SIG-M5 (cell line): Measurements from ENCODE around the gene TREML2.

Experiments
- DNase-seq: peaks from one replicate; lab custom pipeline; 2025; lab: John Stamatoyannopoulos, UW

The TREML2 gene

DNA sequence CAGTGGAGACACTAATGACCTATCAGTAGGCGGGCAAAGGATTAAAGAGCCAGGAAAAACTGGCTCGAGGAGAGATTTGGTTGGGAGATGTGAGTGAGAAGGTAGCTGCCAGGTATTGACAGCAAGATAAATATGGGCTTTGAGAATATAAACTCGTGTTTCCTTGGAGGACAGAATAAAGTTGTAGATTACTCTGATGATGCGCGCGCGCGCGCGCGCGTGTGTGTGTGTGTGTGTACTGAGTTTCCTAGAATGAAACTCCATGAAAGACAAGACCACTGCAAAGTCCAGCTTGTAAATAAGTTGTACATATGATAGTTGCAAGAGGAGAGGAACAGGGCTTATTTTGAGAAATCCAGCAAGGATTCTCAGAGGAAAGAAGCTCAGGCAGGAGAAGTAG, 24.8 kb downstream of the TREML2 start:
- no peak for DNase-seq

DNA sequence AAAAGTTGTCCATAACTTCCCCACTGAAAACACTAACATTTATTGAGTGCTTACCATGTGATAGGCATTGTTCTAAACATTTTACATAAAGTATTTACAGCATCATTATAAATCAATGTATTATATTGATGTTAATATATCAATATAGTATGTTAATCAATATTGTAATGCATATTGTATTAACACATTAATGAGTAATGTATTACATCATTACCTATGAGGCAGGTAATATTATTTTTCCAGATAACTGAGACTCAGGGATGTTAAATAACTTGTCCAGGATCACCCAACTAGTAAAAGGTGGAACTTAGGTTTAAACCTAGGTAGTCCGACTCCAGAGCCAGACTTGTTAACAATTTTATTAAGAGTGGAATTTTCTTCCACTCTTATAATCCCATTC, 25.9 kb downstream of the TREML2 start:
- DNase-seq = no peak

DNA sequence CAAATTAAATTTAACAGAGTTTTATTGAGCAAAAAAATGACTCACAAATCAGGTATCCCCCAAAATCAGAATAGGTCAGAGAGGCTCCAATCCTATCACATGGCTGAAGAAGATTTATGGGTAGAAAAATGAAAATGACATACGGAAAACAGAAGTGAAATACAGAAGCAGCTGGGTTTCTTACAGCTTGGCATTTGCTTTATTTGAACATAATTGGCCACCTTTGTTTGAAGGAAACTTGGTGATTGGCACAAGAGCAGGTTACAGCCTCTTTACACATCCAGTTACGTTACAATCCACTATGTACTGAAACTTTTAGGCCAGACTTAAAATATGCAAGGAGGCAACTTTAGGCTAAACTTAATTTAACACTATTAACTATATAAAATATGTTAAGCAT, 26.3 kb downstream of the TREML2 start:
- no peak for DNase-seq

DNA sequence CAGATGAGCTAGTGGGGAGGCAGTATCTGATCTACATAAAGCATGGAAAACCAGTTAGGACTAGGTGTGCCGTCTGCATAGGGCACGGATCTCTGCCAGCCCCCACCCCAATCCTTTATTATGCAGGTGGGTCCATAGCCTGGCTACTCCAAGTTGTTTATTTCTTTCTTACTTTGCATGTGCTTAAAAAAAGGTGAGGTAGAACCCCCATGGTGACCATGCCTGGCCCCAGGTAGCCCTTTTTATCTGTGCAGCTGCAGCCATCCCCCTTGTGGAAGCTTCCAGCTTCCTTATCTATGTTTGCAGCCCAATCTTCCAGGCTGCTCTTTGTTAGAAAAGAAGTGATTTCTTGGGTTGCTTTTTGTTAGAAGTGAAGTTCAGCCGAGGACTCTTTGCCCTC, 29.0 kb downstream of the TREML2 start:
- DNase-seq = no peak

DNA sequence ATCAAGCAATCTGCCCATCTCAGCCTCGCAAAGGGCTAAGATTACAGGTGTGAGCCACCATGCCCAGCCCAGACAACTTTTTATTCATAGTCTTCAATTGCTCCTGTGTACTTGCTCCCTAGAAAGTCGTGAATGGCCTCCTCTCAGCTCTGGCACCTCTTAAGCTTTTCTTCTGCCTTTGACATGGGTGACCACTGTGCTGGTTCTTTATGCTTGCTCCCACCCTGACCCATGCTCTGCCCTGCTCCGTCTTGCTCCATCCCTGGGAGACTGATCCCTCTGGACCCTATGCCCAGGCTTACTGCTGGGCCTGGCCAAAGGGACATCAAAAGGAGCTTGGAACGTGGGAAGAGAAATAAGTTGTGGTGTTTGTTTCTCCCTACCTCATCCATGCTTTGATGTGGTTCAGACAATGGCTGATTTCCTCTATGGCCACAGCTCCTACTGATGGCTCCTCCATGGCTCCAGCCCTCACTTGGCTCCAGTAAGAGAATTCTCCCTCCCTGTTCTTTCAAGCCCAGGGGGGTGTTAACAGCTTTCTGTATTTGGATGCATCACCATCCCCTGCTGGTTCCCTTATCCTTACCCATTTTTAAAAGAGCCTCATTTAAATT, 30.3 kb downstream of the TREML2 start:
- DNase-seq = no peak

DNA sequence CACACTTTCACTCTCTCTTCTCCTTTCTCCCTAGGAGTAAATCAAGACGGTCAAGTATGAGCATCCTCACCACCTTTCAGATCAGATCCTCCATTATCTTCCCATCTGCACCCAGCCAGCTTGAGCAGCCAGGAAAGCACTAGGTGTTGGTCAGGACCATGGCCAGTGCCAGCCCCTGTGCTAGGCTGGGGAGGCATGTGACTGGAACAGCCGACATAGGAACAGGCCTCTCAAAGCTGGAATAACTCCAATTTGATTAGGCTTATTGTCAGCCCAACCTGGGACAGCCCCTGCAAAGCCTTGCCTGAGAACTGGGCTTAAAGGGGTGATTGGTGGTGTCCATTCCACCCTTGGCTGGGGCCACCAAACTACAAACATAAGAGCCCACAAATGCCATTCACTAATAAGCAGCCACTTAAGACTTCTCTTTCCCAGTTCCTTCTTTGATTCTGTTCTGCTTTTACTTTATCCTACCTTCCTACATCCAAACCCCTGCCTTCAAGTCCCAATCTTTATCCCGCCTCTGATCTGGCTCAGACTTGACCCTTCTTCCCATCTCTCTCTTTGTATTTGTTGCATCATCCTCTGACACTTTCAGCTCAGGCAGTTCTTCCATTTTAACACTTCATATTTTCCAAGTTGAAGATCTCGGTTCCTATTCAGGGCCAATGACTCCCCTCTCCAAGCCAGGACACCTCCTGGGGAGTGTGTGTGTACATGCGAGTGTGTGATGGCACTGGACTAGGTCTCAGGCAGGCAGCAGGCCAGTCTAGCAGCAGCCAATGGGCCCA, 33.6 kb downstream of the TREML2 start:
- DNase-seq = no peak

DNA sequence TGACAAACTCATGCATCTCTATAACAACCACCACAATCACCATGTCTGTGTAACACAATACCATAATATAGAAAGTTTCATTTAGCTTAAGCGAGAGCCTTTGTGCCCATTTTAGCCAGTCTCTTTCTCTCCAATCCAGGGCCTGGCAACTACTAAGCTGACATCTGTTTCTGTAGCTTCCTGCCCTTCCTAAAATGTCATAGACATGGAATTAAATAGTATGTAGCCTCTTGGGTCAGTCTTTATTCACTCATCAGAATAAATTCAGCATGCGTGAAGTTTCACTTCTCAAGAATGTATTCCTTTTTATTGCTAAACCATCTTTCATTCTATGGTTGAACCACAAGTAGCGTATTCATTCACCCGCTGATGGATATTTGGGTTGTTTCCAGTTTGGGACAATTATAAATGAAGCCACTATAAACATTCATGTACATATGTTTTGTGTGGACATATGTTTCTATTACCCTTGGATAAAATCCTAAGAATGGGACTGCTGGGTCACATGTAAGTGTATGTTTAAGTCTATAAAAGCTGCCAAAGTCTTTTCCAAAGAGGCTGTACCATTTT, 36.3 kb downstream of the TREML2 start:
- no peak for DNase-seq

DNA sequence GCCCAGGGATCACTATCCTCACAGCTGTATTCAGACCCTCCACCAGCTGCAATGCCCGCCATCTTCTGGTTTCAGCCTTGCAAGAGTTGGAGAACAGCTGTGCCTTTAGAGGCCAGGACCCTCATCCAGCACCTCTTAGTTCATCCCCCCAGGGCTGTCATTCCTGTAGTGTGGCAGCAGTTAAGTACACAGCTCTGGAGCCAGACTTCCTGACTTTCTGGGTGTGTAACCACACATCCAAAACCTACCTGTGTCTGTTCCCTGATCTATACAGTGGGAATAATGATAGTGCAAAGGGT, 37.6 kb downstream of the TREML2 start:
- no peak for DNase-seq

DNA sequence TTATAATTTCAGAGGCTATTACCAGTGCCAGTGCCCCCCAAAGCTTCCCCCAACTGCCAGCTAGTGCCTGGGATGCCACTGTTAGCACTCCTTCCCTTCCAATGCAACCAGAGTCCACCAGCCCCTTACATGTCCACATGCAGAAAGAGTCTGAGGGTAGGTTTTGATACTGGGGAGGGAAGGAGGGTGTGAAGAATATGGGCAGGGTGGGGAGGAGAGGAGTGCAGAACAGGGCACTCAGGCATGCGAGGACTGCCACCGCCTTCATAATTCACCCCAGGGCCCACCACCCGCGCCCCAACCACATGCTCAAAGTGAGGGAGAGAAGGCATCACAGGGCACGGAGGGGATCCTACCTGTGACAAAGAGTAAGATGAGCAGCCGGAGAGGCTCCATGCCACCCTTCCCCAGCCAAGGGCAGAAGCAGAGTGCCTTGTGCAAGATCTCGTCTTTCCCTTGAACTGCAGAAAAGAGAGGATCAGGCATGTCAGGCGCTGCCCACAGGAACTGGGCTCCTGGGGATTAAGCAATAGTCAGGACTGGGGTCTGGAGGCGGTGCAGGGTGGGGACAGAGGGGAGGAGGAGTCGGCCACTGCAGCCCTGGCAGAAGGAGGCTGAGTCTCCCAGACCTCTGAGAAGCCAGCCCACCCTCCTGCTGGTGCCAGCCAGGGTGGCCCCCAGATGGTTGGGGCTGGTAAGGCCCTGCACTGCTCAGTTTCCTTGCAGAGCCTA, 38.1 kb downstream of the TREML2 start, which contains the start of gene TREM2:
TSS of gene TREM2 (minus strand) at position 430 of the 732 bp plus-strand sequence. CDS start at position 396, 34 bp downstream.
- no peak for DNase-seq

DNA sequence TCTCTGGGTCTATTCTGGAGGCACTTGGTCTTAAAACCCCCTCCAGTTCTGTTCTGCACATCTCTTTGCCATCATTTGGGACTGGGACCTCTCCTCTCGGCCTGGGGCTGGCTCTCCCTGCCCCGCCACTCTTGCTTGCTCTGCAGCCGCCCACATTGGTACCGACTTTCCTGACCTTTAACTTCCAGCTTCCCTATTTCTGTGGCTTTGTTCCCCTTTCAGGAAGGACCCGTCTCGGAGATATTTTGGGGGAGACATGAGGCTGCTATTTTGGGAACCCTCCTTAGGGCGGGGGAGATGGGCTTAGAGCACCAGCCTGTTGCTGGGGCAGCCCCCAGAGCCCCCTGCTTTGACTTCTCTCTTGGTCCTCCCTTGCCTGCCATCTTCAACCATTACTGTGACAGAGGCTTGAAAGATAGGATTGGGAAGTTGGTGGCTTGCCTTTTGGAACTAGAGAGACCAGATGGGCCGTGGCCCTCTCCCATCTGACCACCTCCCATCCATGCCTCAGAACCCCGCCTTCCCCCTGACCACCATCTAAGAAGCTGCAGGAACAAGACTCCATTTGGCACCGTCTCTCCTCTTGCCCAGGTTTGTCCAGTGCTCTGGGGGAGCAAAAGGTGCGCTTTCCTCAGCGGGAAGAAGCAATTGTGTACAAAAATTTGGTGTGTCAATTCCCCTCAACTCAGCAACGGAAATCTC, 38.9 kb downstream of the TREML2 start:
- DNase-seq = no peak

DNA sequence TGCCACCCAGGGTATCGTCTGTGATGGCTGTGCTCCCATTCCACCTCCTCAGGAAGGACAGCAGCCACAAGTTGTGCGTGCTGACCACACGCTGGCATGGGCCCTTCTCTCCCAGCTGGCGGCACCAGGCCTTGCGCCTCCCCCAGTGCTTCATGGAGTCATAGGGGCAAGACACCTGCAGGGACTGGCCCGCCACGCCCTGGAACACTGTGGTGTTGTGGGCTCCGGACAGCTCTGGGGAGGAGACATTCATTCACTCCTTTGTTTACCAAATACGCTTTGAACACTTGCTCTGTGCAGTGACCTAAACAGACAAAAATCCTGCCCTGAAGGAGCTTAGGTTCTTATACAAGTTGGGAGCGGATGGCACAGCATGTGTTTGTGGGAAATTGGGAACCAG, 39.6 kb downstream of the TREML2 start:
- no peak for DNase-seq

DNA sequence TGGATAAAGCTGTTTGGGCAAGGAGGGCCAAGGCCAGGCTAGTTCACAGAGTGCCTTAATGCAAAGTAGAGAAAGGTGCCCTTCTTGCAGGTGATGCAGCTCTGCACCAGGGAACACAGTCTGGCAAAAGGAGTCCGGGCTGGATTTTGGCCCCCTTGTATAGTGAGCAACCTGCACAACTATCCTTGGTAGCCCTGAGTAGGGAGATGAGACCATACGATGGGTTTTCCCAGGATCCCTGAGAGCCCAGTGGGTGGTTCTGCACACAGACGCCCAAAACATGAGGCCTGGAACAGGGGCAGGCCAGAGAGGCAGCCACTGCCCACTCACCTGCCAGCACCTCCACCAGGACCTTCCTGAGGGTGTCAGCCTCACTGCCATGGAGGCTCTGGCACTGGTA, 40.0 kb downstream of the TREML2 start:
- no peak for DNase-seq

DNA sequence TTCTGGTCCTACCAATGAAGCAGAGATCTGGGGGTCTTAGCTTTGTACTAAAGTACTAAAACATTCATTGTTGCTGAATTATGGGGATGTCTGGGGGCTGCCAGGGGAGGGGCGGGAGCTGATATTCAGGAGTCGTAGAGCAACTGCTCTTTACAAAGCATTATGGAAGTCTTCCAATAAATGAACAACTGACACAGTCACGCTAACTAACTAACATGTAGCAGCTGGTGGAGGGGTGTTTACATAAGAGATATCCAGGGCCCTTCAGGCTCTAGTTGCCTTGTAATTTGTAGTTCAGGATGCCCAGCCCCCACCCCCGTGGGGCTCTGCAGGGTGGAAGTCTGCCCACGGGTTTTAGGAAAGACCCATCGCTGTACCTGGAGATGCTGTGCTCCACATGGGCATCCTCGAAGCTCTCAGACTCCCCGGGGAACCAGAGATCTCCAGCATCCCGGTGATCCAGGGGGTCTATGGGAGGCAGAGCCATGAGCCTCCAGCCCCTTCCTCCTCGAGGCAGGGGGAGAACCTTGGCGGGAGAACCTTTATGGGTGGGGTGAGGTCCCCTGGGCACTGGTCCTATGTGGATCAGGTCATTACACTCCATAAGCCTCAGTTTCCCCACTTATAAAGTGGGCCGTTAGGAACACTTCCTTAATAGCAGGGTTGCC, 41.4 kb downstream of the TREML2 start:
- DNase-seq = no peak

DNA sequence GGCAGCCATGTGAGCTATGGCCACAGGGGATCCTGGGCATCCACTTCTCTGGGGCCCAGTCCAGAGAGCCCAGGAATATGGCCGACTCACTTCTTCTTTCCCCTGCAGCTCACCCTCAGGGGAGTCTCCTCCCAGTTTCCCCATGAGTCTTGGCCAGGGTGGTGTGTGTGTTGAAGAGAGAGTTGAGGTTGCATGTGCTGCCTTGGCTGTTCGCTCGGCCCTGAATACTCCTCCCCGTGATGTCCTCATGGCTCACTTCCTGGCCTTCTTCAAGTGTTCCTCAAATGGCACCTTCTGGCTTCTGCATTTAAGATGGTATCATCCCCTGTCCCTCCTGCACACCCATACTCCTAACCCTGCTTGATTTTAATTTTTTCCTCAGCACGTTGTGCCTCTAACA, 43.6 kb downstream of the TREML2 start:
- DNase-seq = no peak

DNA sequence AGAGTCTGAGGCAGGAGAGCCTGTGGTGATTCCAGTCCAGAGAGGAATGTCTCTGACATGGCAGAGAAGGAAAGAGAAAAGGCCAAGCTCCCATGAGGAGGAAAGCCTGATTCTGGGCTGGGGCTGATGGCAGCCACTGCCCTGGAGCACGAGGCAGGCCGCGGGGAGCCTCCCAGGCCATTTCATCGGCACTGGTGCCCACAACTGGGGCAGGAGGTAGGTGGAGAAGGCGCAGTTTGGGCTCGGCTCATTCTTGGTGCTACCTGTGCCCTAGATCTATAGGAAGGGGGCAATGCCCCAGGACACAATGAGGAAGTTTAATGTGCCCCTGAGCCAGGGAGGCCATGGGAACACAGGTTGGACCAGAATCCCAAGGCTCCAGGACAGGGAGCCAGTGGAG, 44.2 kb downstream of the TREML2 start:
- no peak for DNase-seq

DNA sequence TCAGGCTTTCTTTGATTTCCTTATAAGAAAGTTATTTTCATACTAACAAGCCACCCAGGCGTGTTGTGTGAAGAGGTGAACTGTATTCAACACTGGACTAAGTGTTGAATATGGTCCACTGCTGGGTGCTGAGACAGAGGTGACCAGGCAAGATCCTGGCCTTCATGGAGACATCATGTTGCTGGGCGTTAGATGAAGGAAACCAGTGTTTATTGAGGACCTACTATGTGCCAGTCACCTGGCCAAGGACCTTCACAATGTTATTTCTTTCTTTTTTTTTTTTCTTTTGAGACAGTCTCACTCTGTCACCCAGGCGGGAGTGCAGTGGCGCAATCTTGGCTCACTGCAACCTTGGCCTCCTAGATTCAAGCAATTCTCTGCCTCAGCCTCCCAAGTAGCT, 44.9 kb downstream of the TREML2 start:
- DNase-seq = no peak

DNA sequence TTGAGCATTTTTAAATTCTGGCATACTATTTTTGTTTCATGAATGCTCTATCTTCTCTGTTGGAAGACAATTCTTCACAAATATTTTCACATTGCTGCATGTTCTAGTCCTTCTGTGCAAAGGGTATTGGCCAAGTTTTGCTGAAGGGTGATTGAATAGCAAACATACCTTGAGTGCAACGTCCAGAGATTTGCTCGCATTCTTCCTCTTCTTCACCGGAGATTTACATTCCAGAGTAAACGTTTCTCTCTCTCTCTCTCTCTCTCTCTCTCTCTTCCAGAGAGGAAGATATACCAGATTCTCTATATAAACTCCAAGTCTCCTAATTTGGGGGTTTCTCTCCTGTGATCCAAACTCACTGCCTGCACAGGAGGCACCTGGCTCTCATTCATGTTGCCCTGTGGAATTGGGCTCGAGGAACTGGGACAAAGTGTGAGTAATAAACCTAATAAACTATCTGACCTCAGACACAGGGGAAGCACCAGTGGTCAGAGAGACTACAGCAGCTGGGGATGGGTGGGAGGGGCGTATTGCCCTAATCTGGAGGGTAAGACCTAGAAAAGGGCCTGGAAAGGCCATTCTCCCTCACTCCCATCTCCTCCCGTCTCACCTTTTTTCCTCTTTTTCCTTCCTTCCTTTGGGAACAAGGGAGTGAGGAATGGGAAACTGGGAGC, 45.7 kb downstream of the TREML2 start:
- no peak for DNase-seq

DNA sequence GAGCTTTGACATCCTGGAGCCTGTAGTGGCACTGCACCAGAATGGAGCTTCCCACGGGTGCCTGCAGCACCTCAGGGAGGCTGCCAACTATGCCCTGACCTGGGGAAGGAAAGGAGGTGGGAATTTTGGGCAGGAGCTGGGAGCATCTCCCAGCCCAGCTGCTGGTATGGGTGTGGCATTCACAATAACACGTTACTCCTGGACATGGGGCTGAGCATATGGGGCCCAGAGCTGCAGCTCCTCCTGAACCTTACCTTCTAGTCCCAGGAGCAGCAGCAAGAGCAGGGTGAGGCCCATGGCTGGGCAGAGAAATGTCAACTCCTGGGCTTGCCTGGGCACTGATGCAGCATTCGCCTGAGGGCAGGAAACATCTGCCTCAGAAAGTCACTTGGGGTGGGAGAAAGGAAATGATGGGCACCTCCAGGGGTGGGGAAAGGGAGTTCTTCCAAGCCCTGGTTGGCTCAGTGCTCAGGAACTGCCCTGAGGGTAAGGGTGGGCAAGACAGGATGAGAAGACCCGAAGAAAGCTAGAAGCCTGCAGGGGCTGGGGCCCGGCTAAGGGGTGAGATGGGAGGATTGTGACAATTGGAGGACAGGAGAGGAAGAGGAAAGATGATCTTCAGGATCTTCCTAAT, 46.8 kb downstream of the TREML2 start, which contains the start of gene TREML1:
TSS of gene TREML1 (minus strand) at position 356 of the 634 bp plus-strand sequence. CDS start at position 297, 59 bp downstream.
- no peak for DNase-seq

DNA sequence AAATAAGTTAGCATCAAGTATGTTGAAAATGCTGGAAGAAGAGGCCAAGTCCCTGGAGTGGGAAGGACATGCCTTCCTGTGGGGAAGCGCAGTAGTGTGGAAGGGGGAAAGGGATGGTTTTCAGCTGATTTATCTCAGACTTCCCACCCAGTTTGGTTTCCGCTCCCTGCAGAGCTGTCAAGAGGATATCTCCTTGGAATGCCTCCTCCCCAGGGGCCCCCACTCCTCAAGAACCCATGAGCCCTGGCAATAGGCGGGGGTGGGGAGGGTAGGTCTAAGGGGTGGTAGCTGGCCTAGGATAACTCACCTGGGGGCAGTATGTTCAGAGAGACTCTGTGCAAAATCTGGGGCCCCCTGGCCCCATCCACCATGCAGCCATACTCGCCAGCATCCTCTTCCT, 47.5 kb downstream of the TREML2 start:
- no peak for DNase-seq

DNA sequence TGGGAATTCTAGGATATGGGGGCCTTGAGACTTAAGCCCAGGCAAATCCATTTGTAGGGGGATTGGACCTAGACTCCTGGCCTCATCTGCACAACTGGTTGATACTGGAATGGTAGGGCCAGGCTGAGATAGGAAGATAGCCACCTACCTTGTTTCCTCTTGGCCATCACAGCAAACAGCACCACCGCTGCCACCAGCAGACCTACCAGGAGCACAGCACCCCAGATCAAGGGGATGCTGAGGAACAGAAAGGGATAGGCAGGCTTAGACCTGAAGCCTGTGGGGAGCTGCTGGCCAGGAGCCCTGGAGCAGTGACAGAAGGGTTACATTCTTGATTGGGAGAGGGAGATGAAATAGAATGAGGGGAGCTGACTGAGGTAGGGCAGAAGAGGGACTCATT, 50.3 kb downstream of the TREML2 start:
- DNase-seq = no peak

DNA sequence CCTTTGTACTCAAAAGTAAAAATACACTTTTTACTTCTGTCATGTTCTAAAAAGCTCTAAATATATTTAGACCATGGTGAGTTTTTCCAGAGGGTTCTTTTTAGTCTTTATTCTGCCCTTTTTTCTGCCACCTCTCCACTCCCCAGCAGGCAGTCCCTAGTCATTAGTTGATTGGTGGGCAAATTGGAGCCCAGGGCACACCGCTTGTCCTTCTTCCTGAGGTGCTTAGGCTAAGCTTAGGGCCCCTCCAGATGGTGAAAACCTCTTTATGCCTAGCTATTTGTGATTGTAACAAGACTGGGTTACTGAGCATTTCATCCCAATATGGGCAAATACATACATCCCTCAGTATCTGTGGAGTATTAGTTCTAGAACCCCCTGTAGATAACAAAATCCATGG, 53.0 kb downstream of the TREML2 start:
- no peak for DNase-seq
